GM18499 (cell line): ENCODE measurements around the gene CLEC12A.
"Not testable (repeated sequence)": the region's sequence is repeated elsewhere in the genome, so short reads cannot be mapped to it uniquely, and the experiment has no call there.

ENCODE experiments used
- ATAC-seq: cut with Tn5 transposase; IDR thresholded peaks from one replicate; pipeline ENCODE4 v1.9.1; 2021; ENCODE audit warnings: moderate number of reproducible peaks; ENCODE audit not compliant: insufficient read depth, unreplicated experiment

Gene CLEC12A

DNA sequence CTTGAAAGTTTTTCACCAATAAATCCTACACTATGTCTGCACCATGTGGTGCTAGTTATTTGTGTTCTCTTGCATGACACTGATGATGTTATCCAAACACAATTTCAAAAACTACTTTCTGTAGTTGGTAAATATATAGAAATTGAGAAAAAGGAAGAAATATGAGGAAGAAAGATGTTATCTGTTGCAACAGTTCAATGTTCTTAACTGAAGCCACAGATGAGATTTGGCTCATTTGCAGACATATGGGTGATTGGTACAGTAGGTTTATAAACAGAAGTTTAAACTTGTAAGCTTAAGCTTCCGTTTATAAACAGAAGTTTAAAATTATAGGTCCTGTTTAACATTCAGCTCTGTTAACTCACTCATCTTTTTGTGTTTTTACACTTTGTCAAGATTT is at the start of gene CLEC12A:
TSS of gene CLEC12A (plus strand) at position 229 of the 400 bp plus-strand sequence. CDS start 188 bp downstream, outside the sequence.
- ATAC-seq, result no peak

DNA sequence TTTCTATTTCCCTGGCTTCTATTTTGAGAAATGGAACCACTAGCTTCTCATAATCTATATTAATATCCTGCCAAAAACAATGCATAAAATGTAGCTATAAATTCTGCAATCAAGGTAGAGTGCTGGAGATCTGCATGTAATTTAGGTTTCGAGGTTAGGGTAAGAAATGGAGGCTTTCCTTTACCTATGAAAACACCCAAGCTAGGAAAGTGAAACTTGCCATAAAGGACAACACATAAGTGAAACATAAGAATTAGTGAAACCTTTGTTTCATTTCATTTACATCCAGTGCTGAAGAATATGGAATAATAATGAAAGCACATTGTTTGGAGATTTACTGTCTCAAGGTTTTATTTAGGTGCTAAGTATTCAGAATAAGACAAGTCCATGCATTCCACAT is 48.8 kb upstream of the CLEC12A start:
- no peak for ATAC-seq

- no peak for ATAC-seq
Observed at GRCh38 chr12:9925705-9926393, 45.4 kb upstream of the CLEC12A start.

- no peak for ATAC-seq
Observed at GRCh38 chr12:9926876-9927275, 44.3 kb upstream of the CLEC12A start.

DNA sequence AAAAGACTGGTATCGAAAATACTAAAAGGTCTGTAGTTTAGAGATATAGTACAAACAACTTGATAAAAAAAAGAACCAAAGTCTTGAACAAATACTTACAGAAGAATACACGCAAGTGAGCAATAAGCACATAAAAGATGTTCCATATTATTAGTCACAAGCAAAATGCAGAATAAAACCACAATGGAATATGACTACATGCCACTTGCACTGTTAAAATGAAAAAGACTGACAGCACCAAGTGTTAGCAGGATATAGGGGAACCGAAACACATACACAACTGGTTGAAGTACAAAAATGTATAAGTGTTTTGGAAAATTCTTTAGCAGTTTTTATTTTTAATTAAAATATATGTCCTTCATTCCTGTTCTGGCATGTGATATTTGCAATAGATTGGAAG is 42.6 kb upstream of the CLEC12A start:
- ATAC-seq, result no peak

DNA sequence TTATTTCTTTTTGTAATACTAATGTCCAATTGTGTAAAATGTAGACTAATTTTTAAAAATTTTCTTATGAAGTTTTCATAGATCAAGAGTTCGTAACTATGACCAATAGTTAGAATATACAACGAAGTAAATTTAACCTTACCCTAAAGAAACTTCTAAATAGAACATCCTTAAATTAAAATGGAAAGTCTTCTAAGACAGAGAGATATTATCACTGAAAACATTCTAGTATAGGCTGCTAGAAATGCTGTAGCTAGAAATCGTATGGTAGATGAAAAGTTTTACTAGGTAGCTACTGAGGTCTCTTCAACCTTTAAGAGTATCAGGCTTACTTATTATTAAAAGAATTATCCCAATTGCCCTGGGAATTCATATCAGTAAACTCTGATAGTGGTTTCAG is 40.0 kb upstream of the CLEC12A start:
- no peak for ATAC-seq

DNA sequence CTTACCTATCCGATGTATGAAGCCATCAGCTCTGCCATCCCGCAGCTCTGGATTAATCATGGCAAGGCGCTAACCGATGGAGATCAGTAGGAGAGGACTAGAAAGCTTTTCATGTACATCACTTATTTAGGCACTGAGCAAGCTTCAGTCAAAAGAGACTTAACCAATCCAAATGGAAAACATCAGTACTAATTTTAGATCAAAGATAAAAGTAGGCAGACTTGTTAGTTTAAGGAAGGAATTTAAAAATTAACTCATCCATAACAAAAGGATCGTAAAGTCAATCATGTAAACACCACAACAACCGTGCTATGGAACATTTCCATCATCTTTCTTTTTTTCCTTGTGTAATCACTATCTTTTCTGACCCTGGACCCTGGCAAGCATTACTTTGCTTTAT is 38.9 kb upstream of the CLEC12A start, which contains the start of gene CLEC2A:
TSS of gene CLEC2A (minus strand) at position 101 of the 400 bp plus-strand sequence. CDS start at position 60, 41 bp downstream.
- no peak for ATAC-seq

GRCh38 chr12:9933958-9934357 is 37.3 kb upstream of the CLEC12A start:
- no peak for ATAC-seq

- ATAC-seq, result no peak
Observed at GRCh38 chr12:9935026-9935425, 36.2 kb upstream of the CLEC12A start.

DNA sequence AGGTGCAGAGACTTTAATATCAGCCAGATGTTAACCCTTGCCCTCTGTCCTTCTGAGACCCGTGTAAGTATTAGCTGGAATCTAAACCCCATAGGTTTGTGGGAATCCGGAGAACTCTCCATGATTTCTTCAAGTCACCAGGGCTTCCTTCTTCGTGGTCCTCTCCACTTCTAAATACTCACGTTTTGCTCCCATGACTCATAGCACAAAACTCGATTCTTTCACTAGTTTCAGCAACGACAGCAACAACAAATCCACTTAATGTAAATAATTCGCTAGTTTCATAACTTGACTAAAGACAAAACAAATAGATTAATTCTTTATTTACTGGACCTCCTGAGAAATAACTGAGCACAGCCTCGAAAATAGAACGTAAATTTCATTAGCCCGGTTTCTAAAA is 34.6 kb upstream of the CLEC12A start:
- no peak for ATAC-seq

- ATAC-seq, result no peak
Observed at GRCh38 chr12:9940375-9940774, 30.8 kb upstream of the CLEC12A start.

- no peak for ATAC-seq
Observed at GRCh38 chr12:9941838-9942237, 29.4 kb upstream of the CLEC12A start.

DNA sequence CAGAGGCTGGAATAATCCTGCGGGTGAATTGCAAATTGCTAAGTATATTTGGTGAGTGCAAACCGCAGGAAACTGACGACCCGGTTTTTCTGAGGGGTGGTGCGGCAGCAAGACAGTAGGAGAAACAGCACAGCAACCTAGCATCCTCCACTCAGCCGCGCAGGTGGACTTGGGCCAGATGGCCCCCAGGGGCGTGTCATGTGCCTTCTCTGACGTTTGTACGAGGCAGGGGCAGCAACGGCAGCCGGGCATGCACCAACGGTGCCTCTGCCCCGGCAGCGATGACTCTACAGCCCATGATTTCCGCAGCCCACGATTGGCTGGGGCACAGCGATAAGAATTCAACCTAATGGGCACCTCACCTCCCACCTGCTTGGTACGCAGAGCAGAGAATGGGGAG is 28.0 kb upstream of the CLEC12A start:
- ATAC-seq, result no peak

DNA sequence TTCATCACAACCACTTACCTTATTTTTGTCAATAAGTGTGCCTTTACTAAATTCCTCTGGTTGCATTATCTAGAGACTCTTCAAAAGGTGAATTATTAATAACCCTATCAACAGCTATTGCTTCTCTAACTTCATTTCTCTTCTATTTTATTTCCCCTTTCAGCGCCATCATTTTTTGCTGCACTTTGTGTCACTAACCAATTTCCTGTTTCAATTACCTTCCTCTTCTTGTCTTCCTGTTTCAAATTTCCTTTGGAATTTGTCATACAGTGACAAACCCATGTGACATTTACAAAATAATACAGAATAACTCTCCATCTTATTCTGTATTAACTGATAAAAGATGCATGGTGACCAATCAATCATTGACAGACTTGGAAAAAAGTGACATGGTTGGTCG is 26.8 kb upstream of the CLEC12A start:
- ATAC-seq, result no peak

DNA sequence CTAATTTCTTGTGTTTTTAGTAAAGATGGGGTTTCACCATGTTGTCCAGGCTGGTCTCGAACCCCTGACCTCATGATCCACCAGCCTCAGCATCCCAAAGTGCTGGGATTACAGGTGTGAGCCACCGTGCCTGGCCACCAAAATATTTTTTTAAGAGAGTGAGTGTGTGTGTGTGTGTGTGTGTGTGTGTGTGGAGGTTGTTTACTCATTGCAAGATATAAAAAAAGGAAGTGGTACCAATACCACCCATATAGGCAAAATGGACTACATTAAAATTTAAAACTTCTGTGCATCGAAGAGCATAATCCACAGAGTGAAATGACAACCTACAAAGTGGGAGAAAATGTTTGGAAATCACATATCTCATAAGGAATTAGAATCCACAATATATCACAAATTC is 23.5 kb upstream of the CLEC12A start:
- no peak for ATAC-seq

GRCh38 chr12:9948606-9949296 is 22.5 kb upstream of the CLEC12A start:
- peak; percentile 92 for ATAC-seq

DNA sequence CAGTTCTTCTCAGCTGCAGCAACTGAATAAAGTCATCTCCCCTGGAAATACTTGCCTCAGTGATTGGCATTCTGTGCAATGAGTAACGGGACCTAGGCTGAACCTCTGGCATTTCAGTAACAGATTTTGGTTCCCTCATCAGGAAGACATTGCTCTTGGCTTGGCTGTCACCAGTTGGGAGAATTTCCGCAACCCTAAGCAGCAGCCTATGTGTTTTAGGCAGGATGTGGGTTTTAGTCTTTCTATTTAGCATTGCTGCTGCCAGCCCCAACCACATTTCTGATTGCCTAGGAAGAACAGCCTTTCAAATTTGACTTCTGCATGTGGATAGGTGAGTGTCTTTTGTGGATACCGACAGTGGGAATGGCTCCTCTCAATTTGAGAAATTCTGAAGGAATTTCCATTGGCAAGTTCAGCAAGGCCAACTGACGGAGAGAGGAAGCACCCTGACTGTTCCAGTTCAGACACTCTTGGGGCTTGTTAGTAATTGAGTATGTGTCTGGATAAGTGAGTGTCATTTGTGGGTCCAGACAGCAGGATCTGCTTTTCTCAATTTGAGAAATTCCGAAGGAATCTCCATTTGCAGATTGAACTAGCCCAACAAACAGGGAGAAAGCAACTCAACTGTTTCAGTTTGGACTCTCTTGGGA is 20.1 kb upstream of the CLEC12A start:
- no peak for ATAC-seq

GRCh38 chr12:9952954-9953729 is 18.1 kb upstream of the CLEC12A start:
- ATAC-seq, result not testable (repeated sequence)

GRCh38 chr12:9957834-9958233 is 13.4 kb upstream of the CLEC12A start:
- no peak for ATAC-seq

DNA sequence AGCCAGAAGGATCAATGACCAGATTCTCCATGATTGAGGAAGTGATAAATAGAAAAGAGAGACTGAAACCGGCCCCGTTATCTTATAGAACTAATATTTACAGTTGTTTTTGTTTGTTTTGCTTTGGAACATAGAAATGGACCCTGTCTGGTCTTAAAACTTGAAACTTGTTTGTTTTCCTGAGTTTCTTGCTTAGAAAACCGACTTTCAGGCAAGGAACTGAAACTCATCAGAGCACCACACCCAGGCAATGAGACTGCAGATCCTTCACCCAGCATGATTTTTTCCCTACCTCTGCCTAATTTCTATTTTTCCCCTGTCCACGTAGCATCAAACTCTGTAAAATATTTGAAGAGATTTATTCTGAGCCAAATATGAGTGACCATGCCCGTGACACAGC is 10.6 kb upstream of the CLEC12A start:
- ATAC-seq, result no peak

DNA sequence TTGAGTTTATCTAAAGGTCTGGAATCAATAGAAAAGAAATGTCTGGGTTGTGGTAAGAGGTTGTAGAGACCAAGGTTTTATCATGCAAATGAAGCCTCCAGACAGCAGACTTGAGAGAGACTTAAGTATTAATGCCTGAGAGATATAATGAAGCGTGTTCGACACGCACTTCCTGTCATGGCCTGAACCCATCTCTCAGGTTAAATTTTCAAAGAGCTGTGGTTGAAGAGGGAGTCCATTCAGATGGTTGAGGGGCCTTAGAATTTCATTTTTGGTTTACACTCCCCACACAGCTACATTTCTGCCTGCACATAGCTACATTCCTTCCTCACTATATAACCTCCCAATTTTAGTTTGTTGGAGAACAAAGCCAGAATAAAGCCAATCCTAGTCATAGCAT is 10.1 kb upstream of the CLEC12A start:
- ATAC-seq, result no peak
